Fibroblast of skin of back (primary cell): ENCODE data around the gene ZMAT5.
A peak's percentile ranks its signal among the peaks of the same experiment; 100 is the strongest.
"Not testable (repeated sequence)": the region's sequence is repeated elsewhere in the genome, so short reads cannot be mapped to it uniquely, and the experiment has no call there.

Experiments
- DNase-seq: peaks from one replicate; pipeline ENCODE4 v3.0.0-alpha.2; 2013

The ZMAT5 gene

DNA sequence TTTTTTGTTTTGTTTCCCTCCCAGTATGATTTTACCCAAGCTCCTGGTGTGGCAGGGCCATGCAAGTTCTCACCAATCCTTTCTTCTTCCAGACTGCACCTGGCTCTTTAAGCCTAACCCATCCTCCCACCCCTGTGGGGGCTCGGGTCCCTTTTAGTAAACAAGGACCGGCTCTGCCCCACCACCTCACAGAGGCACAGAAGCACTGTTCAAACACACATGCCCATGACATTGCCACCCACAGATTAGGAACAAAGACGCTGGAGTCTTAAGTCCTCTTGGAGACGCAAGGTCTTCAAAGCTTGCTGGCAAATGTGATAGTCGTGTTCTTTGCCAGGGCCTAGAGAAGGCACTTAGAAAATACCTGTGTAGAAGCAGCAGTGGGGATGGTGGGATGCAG, 19.2 kb upstream of the ZMAT5 start:
- no peak for DNase-seq

DNA sequence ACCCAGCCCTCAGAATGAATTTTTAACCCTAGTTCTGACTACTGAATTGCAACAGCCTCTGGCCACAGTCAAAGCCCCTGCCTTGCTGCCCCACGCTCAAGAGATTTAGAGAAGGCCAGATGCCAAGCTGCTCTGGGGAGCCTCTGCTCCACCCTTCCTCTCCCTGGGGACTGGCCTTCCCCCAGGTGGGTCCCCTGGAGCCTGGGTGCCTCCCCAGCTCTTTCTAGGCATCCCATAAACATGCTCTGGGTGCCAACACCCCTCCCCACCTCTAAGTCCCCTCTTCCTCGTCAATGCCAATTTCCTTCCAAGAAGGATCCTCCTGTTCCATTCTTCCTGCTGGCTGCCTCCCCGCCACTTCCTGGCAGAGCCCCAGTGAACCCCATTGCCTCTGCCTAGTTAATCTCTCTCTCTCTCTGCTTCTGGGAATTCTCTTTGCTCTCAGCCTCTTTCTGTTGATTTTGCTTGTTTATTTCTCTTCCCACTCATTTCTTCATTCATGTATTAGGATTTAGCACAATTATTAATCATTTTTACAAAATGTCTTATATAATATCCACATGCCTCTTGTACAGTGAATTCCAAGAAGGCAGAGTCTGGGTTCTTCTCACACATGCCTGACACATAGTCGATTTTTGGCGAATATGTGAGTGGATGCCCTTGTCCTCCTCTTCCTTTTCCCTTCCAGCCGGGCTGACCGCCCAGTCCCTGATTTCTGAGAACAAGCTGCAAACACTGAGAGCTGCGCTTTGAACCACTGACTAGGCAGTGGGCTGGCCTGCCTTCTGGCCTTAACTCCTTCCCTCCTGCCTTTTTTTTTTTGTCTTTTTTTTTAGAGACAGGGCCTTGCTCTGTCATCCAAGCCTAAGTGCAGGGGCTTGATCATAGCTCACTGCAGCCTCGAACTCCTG, 17.9 kb upstream of the ZMAT5 start:
- DNase-seq = no peak

DNA sequence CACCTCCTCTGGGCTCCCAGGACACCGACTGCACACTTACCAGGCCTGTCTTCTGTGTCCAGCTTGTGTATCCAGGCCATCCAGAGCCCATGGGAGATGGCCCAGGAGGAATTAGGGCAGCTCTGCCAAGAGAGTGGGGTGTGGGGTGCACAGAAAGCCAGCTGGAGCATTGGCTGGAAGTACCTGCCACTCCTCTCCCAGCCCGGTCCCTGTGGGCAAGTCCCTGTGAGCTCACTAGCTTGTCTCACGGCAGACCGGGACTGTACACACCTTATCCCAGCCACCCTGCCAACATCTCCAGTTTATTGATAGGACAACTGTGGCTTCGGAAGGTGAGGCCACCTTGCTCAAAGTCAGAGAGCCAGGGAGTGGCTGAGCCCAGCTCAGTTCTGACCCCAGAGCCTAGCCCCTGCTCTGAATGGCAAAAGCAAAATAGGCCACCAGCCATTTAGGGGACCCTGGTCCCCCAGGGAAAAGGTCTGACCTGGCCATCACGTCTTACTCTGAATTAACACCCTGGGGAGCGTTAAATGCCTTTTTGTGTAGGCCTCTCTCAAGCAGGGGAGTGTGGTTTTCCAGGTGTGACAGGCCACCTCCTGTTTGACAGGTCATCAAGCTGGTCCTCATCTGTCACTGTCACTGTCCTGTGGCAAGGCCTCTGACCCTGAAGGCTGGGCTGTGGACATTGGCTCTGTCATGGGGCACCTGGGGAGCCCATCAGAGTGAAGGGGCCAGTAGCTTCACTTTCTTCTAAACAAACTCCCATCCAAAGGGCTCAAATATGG, 15.4 kb upstream of the ZMAT5 start:
- DNase-seq = peak; percentile 18

DNA sequence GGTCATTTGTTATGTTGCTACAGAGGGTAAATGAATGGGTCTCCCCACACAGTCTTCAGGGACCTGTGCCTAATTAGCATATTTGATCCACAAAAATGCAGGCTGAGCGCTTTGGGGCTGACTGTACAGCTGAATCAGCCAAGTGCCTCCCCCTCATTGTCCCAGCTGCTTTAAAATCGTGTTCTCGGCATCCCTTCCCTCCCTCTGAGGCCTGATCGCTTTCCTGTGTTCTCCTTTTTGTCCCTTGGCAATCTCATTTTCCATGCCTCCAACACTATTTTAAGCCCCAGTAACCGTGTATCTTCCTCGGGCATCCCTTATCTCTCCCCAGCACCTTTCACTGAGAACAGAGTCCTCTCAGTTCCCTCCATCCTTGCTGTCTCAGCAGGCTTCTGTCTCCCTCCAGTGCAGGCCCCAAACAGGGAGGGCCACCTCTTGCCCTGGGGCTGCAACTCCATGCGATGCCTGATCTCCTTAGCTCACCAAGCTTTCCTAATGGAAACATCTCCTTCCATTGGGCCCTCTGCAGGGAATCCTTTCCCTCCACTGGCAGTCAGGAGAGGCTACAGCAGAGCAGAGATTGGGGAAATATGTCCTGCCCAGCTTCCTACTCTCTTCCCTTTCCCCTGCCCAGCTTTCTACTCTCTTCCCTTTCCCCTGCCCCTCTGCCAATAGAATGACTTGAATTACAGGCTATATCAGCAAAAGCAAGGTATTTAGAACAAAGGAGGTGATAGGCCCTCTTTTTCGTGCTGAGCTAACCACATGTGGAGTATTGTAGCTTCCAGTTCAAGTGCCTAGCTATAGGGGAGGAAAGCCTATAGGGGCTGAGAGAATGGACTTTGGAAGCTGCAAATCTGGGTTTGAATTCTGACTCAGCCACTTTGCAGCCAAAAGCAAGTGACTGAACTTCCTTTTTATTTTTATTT, 14.2 kb upstream of the ZMAT5 start:
- peak; percentile 89 for DNase-seq

DNA sequence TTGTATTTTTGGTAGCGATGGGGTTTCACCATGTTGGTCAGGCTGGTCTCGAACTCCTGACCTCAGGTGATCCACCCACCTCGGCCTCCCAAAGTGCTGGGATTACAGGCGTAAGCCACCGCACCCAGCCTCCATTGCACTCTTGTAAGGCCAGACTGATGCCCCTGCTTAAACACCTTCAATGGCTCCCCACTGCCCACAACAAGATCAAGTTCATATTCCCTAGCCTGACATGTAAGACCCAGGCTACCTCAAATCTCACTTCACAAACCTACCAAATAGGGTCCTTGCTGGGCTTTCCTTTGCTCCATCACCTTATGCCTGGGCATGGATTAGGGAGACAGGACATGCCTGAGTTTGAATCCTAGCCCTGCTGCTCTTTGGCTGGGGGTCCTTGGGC, 13.4 kb upstream of the ZMAT5 start:
- DNase-seq = no peak

DNA sequence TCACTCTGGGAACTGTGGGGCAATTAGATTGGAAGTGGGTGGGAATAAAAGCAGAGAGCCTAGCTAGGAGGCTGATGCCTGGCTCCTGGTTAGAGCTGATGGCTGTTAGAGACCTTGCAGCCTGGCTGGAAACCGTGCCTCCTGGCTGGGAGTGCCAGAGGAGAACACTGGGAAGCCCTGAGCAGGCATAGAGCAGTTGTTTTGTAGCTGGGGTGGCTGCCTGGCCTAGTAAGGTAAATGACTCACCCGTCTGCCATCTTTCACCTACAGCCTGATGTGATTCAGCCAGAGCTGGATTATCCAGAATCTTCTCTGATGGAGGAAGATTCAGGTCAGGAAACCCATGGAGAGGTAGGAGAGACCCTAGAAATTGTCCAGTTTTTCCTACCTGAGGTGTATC, 6.4 kb upstream of the ZMAT5 start:
- DNase-seq = peak; percentile 19

DNA sequence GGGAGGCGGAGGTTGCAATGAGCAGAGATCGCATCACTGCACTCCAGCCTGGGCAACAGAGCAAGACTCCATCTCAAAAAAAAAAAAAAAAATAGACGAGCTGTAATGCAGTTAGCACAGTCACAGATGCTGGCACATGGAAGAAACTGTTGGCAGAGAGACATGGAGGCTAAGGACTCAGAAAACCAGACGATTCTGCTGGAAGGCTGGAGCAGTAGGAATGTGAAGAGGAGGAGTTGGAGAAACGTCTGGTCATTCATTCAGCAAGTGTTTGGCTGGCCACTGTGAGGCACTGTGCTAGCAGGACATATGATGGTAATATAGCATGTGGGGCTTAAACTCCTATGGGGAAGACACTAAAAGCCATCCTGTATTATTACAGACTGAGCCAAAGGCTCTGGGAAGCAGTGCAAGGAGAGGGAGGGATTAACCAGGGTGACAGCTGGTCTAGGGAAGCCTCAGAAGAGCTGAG, 5.4 kb upstream of the ZMAT5 start:
- DNase-seq = peak; percentile 38

DNA sequence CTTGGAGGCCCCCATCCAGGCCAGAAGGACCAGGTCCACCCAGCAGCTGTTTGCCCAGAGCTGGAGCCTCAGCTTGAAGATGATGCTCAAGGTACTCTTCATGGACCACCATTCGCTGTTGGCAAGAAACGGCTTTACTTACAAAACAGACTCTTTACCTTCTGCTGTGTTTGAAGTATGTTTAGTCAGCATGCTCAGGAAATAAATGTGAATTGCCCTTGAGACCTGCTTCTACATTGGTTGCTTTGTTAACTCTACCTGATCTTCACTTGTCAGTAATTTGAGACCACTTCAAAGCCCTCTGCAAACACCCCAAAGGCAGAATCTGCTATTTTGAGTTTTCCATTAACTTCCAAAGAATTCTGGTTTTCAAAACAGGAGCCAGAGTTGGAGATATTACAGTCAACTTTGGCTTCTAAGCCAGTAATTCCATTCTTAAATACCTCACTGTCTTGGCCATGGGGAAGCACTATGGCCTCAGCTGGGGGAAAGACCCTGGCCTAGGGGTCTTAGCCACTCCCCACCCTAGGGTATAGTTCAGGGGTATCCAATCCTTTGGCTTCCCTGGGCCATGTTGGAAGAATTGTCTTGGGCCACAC, 3.0 kb upstream of the ZMAT5 start:
- DNase-seq = no peak

DNA sequence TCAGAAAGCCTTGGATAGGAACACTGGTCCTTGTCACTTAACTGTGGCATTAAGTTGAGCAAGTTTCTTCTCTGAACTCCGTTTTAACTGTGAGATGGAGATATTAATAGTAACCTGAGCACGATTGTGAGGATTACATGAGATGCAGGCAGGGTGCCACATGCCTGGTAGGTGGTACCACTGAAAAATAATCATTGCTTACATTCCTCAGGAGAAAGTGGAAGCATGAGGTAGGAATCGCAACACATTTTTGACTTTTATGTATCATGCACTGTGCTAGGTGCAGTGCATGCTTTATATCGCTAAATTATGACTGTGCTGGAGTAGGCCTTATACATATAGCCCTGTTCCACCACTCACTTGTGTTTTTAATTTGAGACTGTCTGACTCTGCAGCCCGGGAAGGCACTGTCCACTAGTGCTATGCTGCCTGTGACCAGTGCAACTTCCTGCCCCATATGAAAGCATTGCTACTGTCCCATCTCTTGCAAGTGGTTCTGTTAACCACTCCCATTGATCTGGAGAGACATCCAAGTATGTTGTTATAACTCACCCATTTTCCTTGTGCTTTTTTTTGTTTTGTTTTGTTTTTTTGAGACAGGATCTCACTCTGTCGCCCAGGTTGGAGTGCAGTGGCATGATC, 1.4 kb upstream of the ZMAT5 start:
- no peak for DNase-seq

DNA sequence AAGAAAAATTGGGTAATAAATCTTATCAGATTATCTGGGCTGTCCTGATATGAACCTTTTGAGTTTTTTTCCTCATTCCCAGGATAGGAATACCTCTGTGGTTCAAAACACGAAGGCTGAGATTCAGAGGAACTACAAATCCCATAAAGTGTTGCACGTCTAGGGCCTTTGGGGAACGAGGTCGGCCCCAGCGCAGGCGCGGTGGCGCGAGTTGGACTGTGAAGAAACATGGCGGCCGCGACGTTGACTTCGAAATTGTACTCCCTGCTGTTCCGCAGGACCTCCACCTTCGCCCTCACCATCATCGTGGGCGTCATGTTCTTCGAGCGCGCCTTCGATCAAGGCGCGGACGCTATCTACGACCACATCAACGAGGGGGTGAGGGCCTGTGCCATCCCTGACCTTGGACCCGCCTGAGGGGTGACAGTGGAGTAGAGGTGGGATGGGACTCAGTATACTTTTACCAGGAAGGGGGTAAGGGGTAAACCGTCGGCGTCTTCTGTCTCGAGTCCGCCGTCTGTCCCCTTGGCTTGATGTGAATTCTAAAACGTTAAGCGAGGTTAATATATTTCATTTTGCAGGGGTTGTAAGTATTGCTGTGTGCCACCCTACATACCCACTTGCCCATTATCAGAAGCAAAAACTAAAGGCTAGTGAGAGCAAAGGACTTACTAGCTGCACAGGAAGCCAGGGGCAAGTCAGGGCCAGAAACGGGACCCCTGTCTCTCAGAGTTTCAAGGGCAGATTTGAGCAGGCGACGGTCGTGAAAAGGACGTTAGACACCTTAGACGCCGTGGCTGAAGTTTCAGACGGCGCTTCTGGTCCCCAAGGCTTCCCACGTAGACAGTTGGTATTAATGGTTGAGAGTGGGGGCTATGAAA, 604 bp upstream of the ZMAT5 start, which contains the start of gene UQCR10:
Gene UQCR10, plus strand, starts transcription at position 199 of the 881 bp plus-strand sequence. Its CDS starts 30 bp downstream, at position 229.
- peak; percentile 88 for DNase-seq

DNA sequence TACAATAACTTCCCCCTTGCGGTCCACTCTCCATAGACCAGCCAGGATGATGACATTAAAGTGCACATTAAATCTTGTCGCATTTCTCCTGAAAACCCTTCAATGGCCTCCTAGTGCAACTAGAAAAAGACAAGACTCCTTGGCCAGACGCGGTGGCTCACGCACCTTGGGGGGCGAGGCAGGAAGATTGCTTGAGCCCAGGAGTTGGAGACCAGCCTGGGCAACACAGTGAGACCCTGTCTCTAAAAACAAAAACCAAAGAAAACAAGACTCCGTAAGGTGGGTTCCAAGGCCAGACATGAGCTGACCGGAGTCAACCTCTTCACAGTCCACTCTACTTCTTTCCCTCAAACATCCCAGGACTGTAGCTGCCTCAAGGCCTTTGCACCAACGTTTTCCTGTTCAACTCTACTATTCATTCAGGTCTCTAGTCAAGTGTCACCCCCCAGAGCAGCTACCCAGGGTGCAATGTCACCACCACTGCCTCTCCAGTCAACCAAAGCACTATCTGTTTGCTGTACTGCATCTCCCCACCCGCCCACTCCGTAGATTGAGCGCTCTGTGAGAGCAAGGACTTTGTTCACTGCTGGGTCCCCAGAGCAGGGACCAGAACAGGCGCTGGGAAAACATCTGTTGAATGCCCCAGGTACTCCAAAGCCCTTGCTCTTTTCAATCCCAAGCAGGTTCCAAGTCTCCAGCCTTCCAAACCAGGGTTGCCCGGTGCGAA, 739 bp downstream of the ZMAT5 start:
- DNase-seq = no peak

DNA sequence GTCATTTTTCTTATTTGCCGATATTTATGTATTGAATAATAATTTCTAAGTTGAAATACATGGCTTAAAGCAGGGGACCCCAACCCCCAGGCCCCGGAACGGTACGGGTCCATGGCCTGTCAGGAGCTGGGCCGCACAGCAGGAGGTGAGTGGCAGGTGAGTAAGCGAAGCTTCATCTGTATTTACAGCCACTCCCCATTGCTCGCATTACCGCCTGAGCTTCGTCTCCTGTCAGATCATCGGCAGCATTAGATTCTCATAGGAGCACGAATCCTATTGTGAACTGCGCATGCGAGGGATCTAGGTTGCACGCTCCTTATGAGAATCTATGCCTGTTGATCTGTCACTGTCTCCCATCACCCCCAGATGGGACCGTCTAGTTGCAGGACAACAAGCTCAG, 4.5 kb downstream of the ZMAT5 start:
- DNase-seq = no peak

DNA sequence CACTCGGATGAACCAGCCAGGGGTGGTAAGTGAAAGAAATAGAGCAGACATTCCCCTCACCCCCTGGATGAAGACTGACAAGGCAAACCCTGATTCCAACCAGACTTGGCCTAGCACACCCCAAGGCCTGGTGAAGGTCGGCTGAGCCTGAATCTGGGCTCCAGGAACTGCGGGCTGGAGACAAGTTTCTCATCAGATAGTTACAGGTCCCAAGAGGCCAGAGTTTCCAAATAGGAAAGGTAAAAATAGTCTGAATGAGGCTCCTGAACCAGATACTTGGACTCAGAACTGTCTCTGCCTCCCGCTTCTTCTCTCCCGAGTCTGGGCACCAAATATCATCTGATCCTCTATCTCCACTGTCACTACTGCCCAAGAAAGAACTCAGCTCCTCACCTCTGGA, 7.8 kb downstream of the ZMAT5 start:
- DNase-seq = no peak

DNA sequence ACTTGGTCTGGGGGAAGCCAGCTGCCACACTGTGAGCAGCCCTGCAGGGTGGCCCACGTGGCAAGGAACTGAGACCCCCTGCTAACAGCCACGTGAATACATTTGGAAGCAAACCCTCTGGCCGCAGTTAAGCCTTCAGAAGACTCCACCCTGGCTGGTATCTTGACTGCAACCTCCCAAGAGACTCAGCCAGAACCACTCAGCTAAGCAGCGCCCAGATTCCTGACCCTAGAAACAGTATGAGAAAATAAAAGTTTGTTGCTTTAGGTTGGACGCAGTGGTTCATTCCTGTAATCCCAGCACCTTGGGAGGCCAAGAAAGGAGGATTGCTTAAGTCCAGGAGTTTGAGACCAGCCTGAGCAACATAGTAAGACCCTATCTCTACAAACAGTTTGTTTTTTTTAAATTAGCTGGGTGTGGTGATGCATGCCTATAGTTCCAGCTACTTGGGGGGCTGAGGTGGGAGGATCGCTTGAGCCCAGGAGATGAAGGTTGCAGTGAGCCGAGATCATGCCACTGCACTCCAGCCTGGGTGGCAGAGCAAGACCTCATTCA, 8.7 kb downstream of the ZMAT5 start:
- peak; percentile 50 for DNase-seq

DNA sequence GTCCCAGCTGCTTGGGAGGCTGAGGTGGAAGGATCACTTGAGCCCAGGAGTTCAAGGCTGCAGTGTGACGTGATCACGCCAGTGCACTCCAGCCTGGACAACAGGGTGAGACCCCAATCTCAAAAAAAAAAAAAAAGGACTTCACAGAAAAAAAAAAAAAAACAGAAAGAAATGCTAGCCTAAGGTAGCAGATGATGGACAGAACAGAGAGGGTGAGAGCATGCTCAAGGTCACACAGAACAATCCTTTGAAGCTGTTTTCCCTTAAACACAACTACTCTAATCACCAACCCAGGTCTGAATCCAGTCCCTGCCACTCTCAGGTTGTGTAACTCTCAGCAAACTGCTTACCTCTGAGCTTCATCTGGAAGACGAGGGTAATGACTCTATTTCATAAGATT, 9.7 kb downstream of the ZMAT5 start:
- no peak for DNase-seq

DNA sequence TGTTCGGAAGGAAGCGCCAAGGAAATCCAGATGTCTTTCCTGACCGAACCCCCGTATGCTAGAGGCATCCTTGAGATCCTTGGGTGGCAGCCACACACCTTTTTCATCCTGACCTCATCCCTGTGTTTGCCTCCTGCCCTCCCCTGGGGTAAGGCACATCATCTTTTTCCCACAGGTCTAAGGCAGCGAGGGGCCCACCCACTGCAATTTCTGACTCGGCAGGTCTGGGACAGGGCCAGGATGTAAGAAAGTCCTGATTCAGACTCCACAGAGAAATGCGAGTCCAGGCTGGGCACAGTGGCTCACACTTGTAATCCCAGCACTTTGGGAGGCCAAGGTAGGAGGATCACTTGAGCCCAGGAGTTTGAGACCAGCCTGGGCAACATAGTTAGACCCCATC, 10.5 kb downstream of the ZMAT5 start:
- no peak for DNase-seq

DNA sequence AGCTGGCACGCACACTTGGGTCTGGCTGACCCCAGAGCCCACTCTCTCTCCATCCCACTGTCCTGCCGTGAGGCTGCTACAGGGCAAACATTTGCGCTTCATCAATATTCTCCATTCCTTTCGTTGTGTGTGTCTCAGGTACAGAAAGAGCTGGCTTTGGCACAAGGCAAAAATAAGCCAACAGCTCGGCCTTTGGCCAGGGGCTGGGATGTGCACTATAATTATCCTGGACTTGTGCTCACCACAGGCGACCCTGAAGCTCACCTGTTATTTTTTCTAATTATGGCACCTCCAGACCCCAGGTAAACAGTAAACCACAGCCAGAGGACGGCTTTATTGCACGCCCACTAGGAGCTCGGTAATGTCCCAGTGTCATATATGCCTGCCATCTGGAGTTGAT, 10.9 kb downstream of the ZMAT5 start:
- DNase-seq = no peak

DNA sequence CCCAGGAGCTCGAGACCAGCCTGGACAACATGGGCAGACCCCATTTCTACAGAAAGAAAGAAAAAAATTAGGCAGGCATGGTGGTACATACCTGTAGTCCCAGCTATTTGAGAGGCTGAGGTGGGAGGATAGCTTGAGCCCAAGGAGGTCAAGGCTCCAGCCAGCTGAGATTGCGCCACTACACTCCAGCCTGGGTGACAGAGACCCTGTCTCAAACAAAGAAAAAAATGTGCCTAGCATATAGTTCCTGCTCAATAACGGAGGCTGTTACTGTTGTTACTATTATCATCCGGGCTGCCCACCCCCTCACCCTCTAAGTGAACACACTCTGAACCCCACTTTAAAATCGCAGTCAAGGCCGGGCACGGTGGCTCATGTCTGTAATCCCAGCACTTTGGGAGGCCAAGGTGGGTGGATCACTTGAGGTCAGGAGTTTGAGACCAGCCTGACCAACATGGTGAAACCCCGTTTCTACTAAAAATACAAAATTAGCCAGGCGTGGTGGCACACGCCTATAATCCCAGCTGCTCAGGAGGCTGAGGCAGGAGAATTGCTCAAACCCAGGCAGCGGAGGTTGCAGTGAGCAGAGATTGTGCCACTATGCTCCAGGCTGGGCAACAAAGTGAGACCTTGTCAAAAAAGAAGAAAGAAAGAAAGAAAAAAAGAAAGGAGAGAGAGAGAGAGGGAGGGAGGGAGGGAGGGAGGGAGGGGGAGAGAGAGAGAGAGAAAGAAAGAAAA, 12.0 kb downstream of the ZMAT5 start:
- not testable (repeated sequence) for DNase-seq
